H9 (cell line): ENCODE measurements around the gene EDAR. TPM values are rescaled to one million over a fixed set of nuclear protein-coding genes. Genes with fewer than 3 reads are reported as not detected.

Source experiments
- DNase-seq: peaks from one replicate; pipeline ENCODE4 v3.0.0-alpha.2; 2017
- H2AFZ ChIP-seq: one replicate; pipeline ENCODE4 v1.6.1; 2013; ENCODE audit warnings: mild to moderate bottlenecking, low read length, control low read depth, moderate library complexity
- H2AK5ac ChIP-seq: 2 replicates; pipeline ENCODE4 v1.6.1; 2013; ENCODE audit warnings: low read length, control low read depth, mixed read lengths; ENCODE audit not compliant: insufficient read length
- H2BK120ac ChIP-seq: one replicate; pipeline ENCODE4 v1.6.1; 2013; ENCODE audit warnings: low read depth, mild to moderate bottlenecking, low read length, control low read depth, inconsistent platforms; ENCODE audit not compliant: poor library complexity, severe bottlenecking
- H2BK12ac ChIP-seq: 2 replicates; pipeline ENCODE4 v1.6.1; 2013; ENCODE audit warnings: low read length, control low read depth, mixed read lengths, low read depth; ENCODE audit not compliant: insufficient read length
- H2BK15ac ChIP-seq: 2 replicates; pipeline ENCODE4 v1.6.1; 2013; ENCODE audit warnings: low read depth, low read length, control low read depth
- H2BK20ac ChIP-seq: one replicate; pipeline ENCODE4 v1.6.1; 2013; ENCODE audit warnings: low read depth, mild to moderate bottlenecking, low read length, control low read depth, inconsistent platforms; ENCODE audit not compliant: poor library complexity, severe bottlenecking
- H2BK5ac ChIP-seq: 2 replicates; pipeline ENCODE4 v1.6.1; 2013; ENCODE audit warnings: low read length, control low read depth, mixed read lengths; ENCODE audit not compliant: insufficient read length
- H3K14ac ChIP-seq: 2 replicates; pipeline ENCODE4 v1.6.1; 2013; ENCODE audit warnings: low read length, control low read depth; ENCODE audit not compliant: insufficient read depth
- H3K18ac ChIP-seq: 2 replicates; pipeline ENCODE4 v1.6.1; 2013; ENCODE audit warnings: low read depth, mild to moderate bottlenecking, mixed read lengths, low read length, control low read depth; ENCODE audit not compliant: insufficient read length
- H3K23ac ChIP-seq: 2 replicates; pipeline ENCODE4 v1.6.1; 2013; ENCODE audit warnings: low read length, control low read depth, mixed read lengths, low read depth; ENCODE audit not compliant: insufficient read length
- H3K23me2 ChIP-seq: 2 replicates; pipeline ENCODE4 v1.6.1; 2013; ENCODE audit warnings: low read depth, mild to moderate bottlenecking, mixed read lengths, low read length, control low read depth; ENCODE audit not compliant: insufficient read length, poor library complexity, severe bottlenecking
- H3K27ac ChIP-seq: 2 replicates; pipeline ENCODE4 v1.5.1; 2013; ENCODE audit warnings: low read length, control low read depth, mixed read lengths, low read depth; ENCODE audit not compliant: insufficient read length
- H3K27me3 ChIP-seq: 2 replicates; pipeline ENCODE4 v1.6.1; 2013; ENCODE audit warnings: low read length, control low read depth, inconsistent platforms; ENCODE audit not compliant: insufficient read depth
- H3K4ac ChIP-seq: 2 replicates; pipeline ENCODE4 v1.6.1; 2013; ENCODE audit warnings: low read depth, mild to moderate bottlenecking, control low read depth, inconsistent platforms, low read length, moderate library complexity
- H3K4me1 ChIP-seq: 2 replicates; pipeline ENCODE4 v1.6.1; 2013; ENCODE audit warnings: low read length, control low read depth, inconsistent platforms; ENCODE audit not compliant: insufficient read depth
- H3K4me2 ChIP-seq: 2 replicates; pipeline ENCODE4 v1.6.1; 2013; ENCODE audit warnings: low read length, control low read depth, mixed read lengths; ENCODE audit not compliant: insufficient read length, insufficient read depth
- H3K56ac ChIP-seq: 2 replicates; pipeline ENCODE4 v1.6.1; 2013; ENCODE audit warnings: low read depth, mild to moderate bottlenecking, mixed read lengths, low read length, control low read depth; ENCODE audit not compliant: insufficient read length
- H3K79me1 ChIP-seq: 2 replicates; pipeline ENCODE4 v1.6.1; 2013; ENCODE audit warnings: low read depth, mild to moderate bottlenecking, moderate library complexity, low read length, control low read depth, inconsistent platforms; ENCODE audit not compliant: insufficient read depth, poor library complexity, severe bottlenecking
- H3K79me2 ChIP-seq: 2 replicates; pipeline ENCODE4 v1.6.1; 2013; ENCODE audit warnings: low read length, control low read depth, inconsistent platforms; ENCODE audit not compliant: insufficient read depth
- H3K9ac ChIP-seq: 2 replicates; pipeline ENCODE4 v1.6.1; 2013; ENCODE audit warnings: low read length, control low read depth, mixed read lengths; ENCODE audit not compliant: insufficient read length; ENCODE audit errors: extremely low read depth
- H3K9me3 ChIP-seq: one replicate; pipeline ENCODE4 v1.6.1; 2013; ENCODE audit warnings: low read depth, low read length, inconsistent platforms; ENCODE audit not compliant: control insufficient read depth
- H3T11ph ChIP-seq: one replicate; pipeline ENCODE4 v1.6.1; 2013; ENCODE audit warnings: mild to moderate bottlenecking, low read length, control low read depth, inconsistent platforms
- H4K20me1 ChIP-seq: one replicate; pipeline ENCODE4 v1.6.1; 2013; ENCODE audit not compliant: control insufficient read depth, insufficient read length, insufficient read depth
- H4K5ac ChIP-seq: 2 replicates; pipeline ENCODE4 v1.6.1; 2013; ENCODE audit warnings: low read depth, mild to moderate bottlenecking, mixed read lengths, low read length, control low read depth; ENCODE audit not compliant: insufficient read length
- H4K8ac ChIP-seq: replicated peaks from 2 replicates; pipeline ENCODE4 v1.6.1; 2013; ENCODE audit warnings: low read length, control low read depth, mixed read lengths, low read depth; ENCODE audit not compliant: insufficient read length
- H4K91ac ChIP-seq: 2 replicates; pipeline ENCODE4 v1.6.1; 2013; ENCODE audit warnings: low read depth, mild to moderate bottlenecking, moderate library complexity, mixed read lengths, low read length, control low read depth; ENCODE audit not compliant: insufficient read length
- H3K27ac Mint-ChIP-seq, 3 experiments: 2 replicates in 2 of 3; 3 replicates in 1 of 3; pipeline ENCODE4 v1.8.0; 2020 to 2021; ENCODE audit warnings: mixed read lengths in 3 of 3, mild to moderate bottlenecking in 1 of 3, moderate library complexity in 1 of 3
- H3K27me3 Mint-ChIP-seq: 2 replicates; pipeline ENCODE4 v1.8.0; 2021; ENCODE audit warnings: low read depth, mild to moderate bottlenecking, moderate library complexity, mixed read lengths
- H3K36me3 Mint-ChIP-seq, 3 experiments: 2 replicates in 2 of 3; 3 replicates in 1 of 3; pipeline ENCODE4 v1.8.0; 2020 to 2021; ENCODE audit warnings: low read depth in 3 of 3, mixed read lengths in 3 of 3; ENCODE audit not compliant: insufficient read depth in 1 of 3
- H3K4me1 Mint-ChIP-seq, 2 experiments: 2 replicates each; pipeline ENCODE4 v1.8.0; 2020; ENCODE audit warnings: mixed read lengths in 2 of 2
- H3K4me3 Mint-ChIP-seq, 2 experiments: 2 replicates in 1 of 2; 3 replicates in 1 of 2; pipeline ENCODE4 v1.8.0; 2020 to 2021; ENCODE audit warnings: mild to moderate bottlenecking in 2 of 2, mixed read lengths in 2 of 2, moderate library complexity in 1 of 2
- H3K9me3 Mint-ChIP-seq, 2 experiments: 2 replicates in 1 of 2; 3 replicates in 1 of 2; pipeline ENCODE4 v1.8.0; 2020; ENCODE audit warnings: mild to moderate bottlenecking in 2 of 2, mixed read lengths in 2 of 2, moderate library complexity in 1 of 2
- CTCF ChIP-seq: fragments of 200-600 bp; sonication (generic); conservative IDR thresholded peaks from 3 replicates; pipeline ENCODE4 v1.8.0; 2021; ENCODE audit warnings: antibody characterized with exemption, mild to moderate bottlenecking
- WGBS: extraction: QIAGEN DNeasy Blood & Tissue Kit; methylation state at CpG from one replicate; pipeline ENCODE4 v1.1.7; 2013; ENCODE audit warnings: missing lambda C conversion rate, low lambda C conversion rate, mixed read lengths; ENCODE audit not compliant: insufficient read length; ENCODE audit errors: extremely low coverage; 5-methylcytosine and 5-hydroxymethylcytosine counted together
- total RNA-seq: library from RNA; stranded (reverse); gene quantifications from 2 replicates; pipeline ENCODE4 v1.2.1, GENCODE V29; 2021

Gene EDAR
- total RNA-seq, 1 experiment from 2014 or later = not detected

- H3K56ac ChIP-seq = no peak overlapping the region
- no peaks in the 10 kb centered on the region for H3K79me2 ChIP-seq
- no peak overlapping the region for H3K23ac ChIP-seq
- no peaks in the 10 kb centered on the region for H3K9me3 ChIP-seq
- H2BK120ac ChIP-seq = no peak overlapping the region
- H4K91ac ChIP-seq = no peak overlapping the region
- no peaks in the 10 kb centered on the region for H3K23me2 ChIP-seq
- no peak overlapping the region for H3K14ac ChIP-seq
- H3K4me2 ChIP-seq = no peak overlapping the region
- H3K27me3 ChIP-seq = no peaks in the 10 kb centered on the region
- no peak overlapping the region for H3K9ac ChIP-seq
- no CpG with 5 or more reads among the region's 6 CpGs for WGBS
- H2BK12ac ChIP-seq = no peak overlapping the region
- no peaks in the 10 kb centered on the region for H3K4me1 Mint-ChIP-seq
- no peak overlapping the region for H3K4me3 Mint-ChIP-seq
- no peak overlapping the region for H3K18ac ChIP-seq
- DNase-seq = no peak
- H4K20me1 ChIP-seq = no peaks in the 10 kb centered on the region
- H4K5ac ChIP-seq = no peak overlapping the region
- H2BK15ac ChIP-seq = no peak overlapping the region
- TF ChIP-seq CTCF = no peak
- H3K36me3 Mint-ChIP-seq = peaks cover 6 to 17% (median 9%) of the 10 kb centered on the region in 3 experiments
- no peak overlapping the region for H2BK5ac ChIP-seq
- peaks cover 4% of the 10 kb centered on the region for H3K27me3 Mint-ChIP-seq
- no peaks in the 10 kb centered on the region for H3K79me1 ChIP-seq
- no peak overlapping the region for H3K27ac Mint-ChIP-seq
- H2AFZ ChIP-seq = no peak overlapping the region
- H3K9me3 Mint-ChIP-seq = peaks cover 29 to 30% of the 10 kb centered on the region in 2 experiments
- no peak overlapping the region for H3K4ac ChIP-seq
- H4K8ac ChIP-seq = no peak overlapping the region
- no peak overlapping the region for H2AK5ac ChIP-seq
- H3K4me1 ChIP-seq = no peaks in the 10 kb centered on the region
- no peak overlapping the region for H3T11ph ChIP-seq
- no peak overlapping the region for H2BK20ac ChIP-seq
- H3K27ac ChIP-seq = no peak overlapping the region
Observed at GRCh38 chr2:108943751-108944150, 45.3 kb downstream of the EDAR start.
